Measurements from ENCODE around the gene FHIT. TPM values are rescaled to one million over a fixed set of nuclear protein-coding genes. Genes with fewer than 3 reads are reported as not detected.

FHIT gene
- total RNA-seq, 2 donors from 2014 or later = 2.9 to 12.2 TPM

GRCh38 chr3:60226912-60227311, 1024.3 kb downstream of the FHIT start:
- Mint-ChIP-seq H3K27ac (no peak overlapping the region), H3K4me1 (no peaks in the 10 kb centered on the region), H3K9me3 (no peaks in the 10 kb centered on the region), H3K27me3 (no peaks in the 10 kb centered on the region), H3K4me3 (no peak overlapping the region), H3K36me3 (ENCODE audit: low read depth) (no peaks in the 10 kb centered on the region)
- no peak for ATAC-seq (replicated peaks)

- Mint-ChIP-seq H3K27me3 (no peaks in the 10 kb centered on the region), H3K36me3 (ENCODE audit: low read depth) (no peaks in the 10 kb centered on the region), H3K4me1 (no peaks in the 10 kb centered on the region), H3K9me3 (no peaks in the 10 kb centered on the region), H3K4me3 (no peak overlapping the region), H3K27ac (no peak overlapping the region)
- ATAC-seq (replicated peaks) = no peak
Observed at GRCh38 chr3:60225848-60226247, 1025.4 kb downstream of the FHIT start.

DNA sequence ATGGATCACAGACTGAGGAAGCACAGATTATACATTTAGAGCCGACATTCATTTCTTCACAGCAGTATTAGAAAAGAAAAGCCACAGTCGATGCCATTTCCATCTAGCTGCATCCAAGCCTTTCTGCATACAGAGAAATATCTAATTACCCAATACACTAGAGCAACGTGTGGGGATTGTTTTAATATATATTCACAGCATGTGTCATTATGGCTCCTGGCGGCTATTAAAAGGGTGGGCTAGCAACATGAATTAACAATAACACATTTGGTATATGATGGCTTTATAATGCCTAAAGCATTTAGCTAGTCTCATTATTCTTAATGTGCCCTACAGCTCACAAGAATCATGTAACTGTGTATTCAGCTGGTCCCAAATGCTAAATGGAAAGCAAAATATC, 1030.5 kb downstream of the FHIT start:
- no peaks in the 10 kb centered on the region for H3K36me3 Mint-ChIP-seq (ENCODE audit: low read depth)
- no peak overlapping the region for H3K4me3 Mint-ChIP-seq
- no peaks in the 10 kb centered on the region for H3K27me3 Mint-ChIP-seq
- no peaks in the 10 kb centered on the region for H3K4me1 Mint-ChIP-seq
- ATAC-seq (replicated peaks) = no peak
- H3K27ac Mint-ChIP-seq = no peak overlapping the region
- H3K9me3 Mint-ChIP-seq = no peaks in the 10 kb centered on the region

GRCh38 chr3:60219501-60219900, 1031.8 kb downstream of the FHIT start:
- Mint-ChIP-seq H3K36me3 (ENCODE audit: low read depth) (no peaks in the 10 kb centered on the region), H3K27me3 (no peaks in the 10 kb centered on the region), H3K4me1 (no peaks in the 10 kb centered on the region), H3K4me3 (no peak overlapping the region), H3K27ac (no peak overlapping the region), H3K9me3 (no peaks in the 10 kb centered on the region)
- ATAC-seq (replicated peaks) = no peak

- Mint-ChIP-seq H3K36me3 (ENCODE audit: low read depth) (no peaks in the 10 kb centered on the region), H3K9me3 (no peaks in the 10 kb centered on the region), H3K27ac (no peak overlapping the region), H3K27me3 (no peaks in the 10 kb centered on the region), H3K4me3 (no peak overlapping the region), H3K4me1 (no peaks in the 10 kb centered on the region)
- ATAC-seq (replicated peaks) = no peak
Observed at GRCh38 chr3:60217156-60217911, 1033.9 kb downstream of the FHIT start.

DNA sequence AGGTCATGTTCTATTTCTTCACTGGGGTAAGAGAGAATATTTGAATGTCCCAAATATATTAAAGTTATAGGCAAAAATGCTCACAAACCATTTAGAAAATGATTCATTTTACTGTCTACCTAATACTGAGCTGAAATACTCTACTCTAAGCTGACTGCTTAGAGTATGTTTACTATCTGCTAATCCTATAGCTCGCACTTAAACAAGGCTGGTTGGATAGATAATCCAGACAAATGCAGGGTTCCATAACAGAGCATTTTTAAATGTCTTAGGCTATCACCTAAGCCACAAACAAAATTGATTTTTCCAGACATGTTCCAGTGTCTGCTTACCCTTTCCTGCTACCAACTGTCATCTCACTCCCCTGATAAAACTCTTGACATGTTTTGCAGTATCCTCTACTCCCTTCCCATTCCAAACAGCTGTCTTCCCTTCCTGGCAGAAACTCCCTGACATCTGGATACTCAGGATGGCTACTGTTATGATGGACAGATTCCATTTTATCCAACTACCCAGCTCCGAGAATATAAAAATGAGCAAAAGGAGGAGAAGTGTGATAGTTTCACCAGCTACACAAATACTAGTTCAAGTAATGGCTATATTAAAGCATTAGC, 1034.7 kb downstream of the FHIT start:
- no peak overlapping the region for H3K27ac Mint-ChIP-seq
- no peaks in the 10 kb centered on the region for H3K9me3 Mint-ChIP-seq
- H3K36me3 Mint-ChIP-seq (ENCODE audit: low read depth) = no peaks in the 10 kb centered on the region
- no peak for ATAC-seq (replicated peaks)
- no peak overlapping the region for H3K4me3 Mint-ChIP-seq
- no peaks in the 10 kb centered on the region for H3K4me1 Mint-ChIP-seq
- H3K27me3 Mint-ChIP-seq = no peaks in the 10 kb centered on the region

GRCh38 chr3:60215946-60216345, 1035.3 kb downstream of the FHIT start:
- Mint-ChIP-seq H3K9me3 (no peaks in the 10 kb centered on the region), H3K27me3 (no peaks in the 10 kb centered on the region), H3K4me3 (no peak overlapping the region), H3K27ac (no peak overlapping the region), H3K4me1 (no peaks in the 10 kb centered on the region), H3K36me3 (ENCODE audit: low read depth) (no peaks in the 10 kb centered on the region)
- no peak for ATAC-seq (replicated peaks)

GRCh38 chr3:60207905-60208304, 1043.3 kb downstream of the FHIT start:
- ATAC-seq (replicated peaks) = no peak
- Mint-ChIP-seq H3K4me1 (no peaks in the 10 kb centered on the region), H3K9me3 (peaks cover 4% of the 10 kb centered on the region), H3K4me3 (no peak overlapping the region), H3K27me3 (no peaks in the 10 kb centered on the region), H3K27ac (no peak overlapping the region), H3K36me3 (ENCODE audit: low read depth) (no peaks in the 10 kb centered on the region)

DNA sequence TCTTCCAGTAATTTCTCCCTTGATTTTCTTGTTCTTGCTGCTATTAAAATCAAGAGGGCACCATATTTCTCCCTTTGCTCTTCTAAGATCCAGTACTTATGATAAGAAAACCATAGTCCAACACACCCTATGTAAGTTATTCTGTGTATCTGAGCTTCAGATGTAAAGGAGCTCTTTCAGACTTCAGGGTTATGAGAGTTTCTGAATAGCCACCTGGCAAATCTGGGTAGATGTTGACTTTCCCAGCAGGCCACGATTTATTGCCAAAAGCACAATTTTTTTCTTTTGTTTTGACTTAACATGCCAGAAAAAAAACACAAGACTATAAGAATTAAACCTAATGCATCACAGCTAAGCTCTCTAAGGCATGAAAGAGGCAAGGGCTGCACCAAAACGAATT, 1045.0 kb downstream of the FHIT start:
- Mint-ChIP-seq H3K4me3 (no peak overlapping the region), H3K36me3 (ENCODE audit: low read depth) (no peaks in the 10 kb centered on the region), H3K9me3 (peaks cover 4% of the 10 kb centered on the region)

GRCh38 chr3:60202052-60202726, 1049.1 kb downstream of the FHIT start:
- no peaks in the 10 kb centered on the region for H3K36me3 Mint-ChIP-seq (ENCODE audit: low read depth)
- ATAC-seq (replicated peaks) = no peak
- no peaks in the 10 kb centered on the region for H3K4me1 Mint-ChIP-seq
- H3K27me3 Mint-ChIP-seq = no peaks in the 10 kb centered on the region
- no peak overlapping the region for H3K27ac Mint-ChIP-seq
- peaks cover 7% of the 10 kb centered on the region for H3K9me3 Mint-ChIP-seq
- no peak overlapping the region for H3K4me3 Mint-ChIP-seq

More for the DNA sequence above, 1045.0 kb downstream of the FHIT start:
- ATAC-seq (replicated peaks) = no peak
- Mint-ChIP-seq H3K27me3 (no peaks in the 10 kb centered on the region), H3K4me1 (no peaks in the 10 kb centered on the region), H3K27ac (no peak overlapping the region)

DNA sequence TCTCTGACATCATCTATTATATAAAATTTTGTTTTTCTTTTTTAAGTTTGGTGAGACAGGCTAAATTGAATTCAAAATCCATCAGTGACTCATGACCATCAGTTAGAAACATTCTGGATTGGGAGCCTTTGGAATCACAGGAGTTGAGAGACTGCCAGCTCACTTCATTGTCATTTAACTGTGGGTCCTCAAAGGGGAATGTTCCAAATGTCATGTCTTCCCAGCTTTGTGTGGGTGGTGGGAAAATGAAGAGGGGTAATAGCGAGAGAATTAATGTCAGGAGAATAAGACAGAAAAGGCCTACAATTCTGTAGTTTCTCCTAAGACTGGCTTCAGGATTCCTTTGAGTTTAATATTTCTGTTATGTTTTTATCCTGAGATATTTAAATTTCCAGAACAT, 1051.9 kb downstream of the FHIT start:
- Mint-ChIP-seq H3K4me1 (no peaks in the 10 kb centered on the region), H3K27me3 (no peaks in the 10 kb centered on the region), H3K27ac (no peak overlapping the region), H3K9me3 (peaks cover 10% of the 10 kb centered on the region), H3K36me3 (ENCODE audit: low read depth) (no peaks in the 10 kb centered on the region), H3K4me3 (no peak overlapping the region)
- ATAC-seq (replicated peaks) = no peak

DNA sequence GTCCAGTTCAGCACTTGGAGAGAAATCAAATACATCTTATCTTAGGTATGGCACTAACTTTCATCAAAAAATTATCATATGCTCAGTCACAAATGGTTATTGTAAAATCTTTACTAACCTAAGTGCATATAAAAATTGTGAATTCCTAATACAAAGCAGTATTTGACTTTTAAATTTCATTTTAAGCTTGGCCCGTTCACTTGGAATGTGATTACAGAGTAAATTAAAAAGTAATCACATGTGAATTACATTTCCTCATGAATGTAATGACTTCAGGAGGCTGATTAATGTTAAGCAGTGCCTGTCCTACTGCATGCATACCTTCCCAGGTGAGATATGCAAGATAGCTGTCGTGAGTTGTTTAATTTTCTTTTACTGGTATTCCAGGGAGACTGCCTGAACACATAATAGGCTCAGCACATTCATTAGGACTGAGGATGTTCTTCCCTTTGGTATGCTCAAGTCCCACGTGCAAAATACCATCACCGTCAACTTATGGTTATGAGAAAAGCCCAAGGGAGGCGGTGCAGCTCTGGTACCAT, 1053.0 kb downstream of the FHIT start:
- Mint-ChIP-seq H3K36me3 (ENCODE audit: low read depth) (no peaks in the 10 kb centered on the region), H3K4me1 (no peaks in the 10 kb centered on the region), H3K27me3 (no peaks in the 10 kb centered on the region), H3K27ac (no peak overlapping the region), H3K9me3 (peaks cover 10% of the 10 kb centered on the region), H3K4me3 (no peak overlapping the region)
- no peak for ATAC-seq (replicated peaks)

GRCh38 chr3:60192297-60193114, 1058.7 kb downstream of the FHIT start:
- H3K4me3 Mint-ChIP-seq = no peak overlapping the region
- peaks cover 3% of the 10 kb centered on the region for H3K27me3 Mint-ChIP-seq
- H3K27ac Mint-ChIP-seq = peak overlapping the region; percentile 14
- H3K36me3 Mint-ChIP-seq (ENCODE audit: low read depth) = no peaks in the 10 kb centered on the region
- H3K9me3 Mint-ChIP-seq = peaks cover 4% of the 10 kb centered on the region
- peak; percentile 81 for ATAC-seq (replicated peaks)
- H3K4me1 Mint-ChIP-seq = no peaks in the 10 kb centered on the region

DNA sequence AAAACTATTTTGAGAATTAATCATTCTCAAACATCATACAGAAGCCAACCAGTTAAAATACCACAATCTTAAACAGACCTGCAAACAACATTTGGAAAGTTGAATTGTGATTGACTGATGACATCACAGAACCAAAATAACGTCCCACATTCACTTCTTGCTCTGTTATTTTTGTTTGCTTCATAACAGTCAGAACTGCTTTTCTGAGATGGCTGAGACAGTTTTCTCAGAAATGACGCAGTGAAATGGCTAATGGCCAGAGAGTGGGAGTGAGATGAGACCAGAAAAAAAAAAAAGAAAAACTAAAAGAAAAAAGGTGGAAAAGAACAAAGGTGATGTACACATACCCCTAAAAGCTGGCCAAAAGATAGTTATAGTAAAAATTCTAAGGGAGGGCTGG, 1061.2 kb downstream of the FHIT start:
- Mint-ChIP-seq H3K27me3 (peaks cover 3% of the 10 kb centered on the region), H3K4me3 (no peak overlapping the region), H3K27ac (peak overlapping the region; percentile 72), H3K9me3 (peaks cover 7% of the 10 kb centered on the region), H3K4me1 (no peaks in the 10 kb centered on the region), H3K36me3 (ENCODE audit: low read depth) (no peaks in the 10 kb centered on the region)
- ATAC-seq (replicated peaks) = peak; percentile 23
